Stomach smooth muscle (tissue), 2 donors: ENCODE data around the gene AK8.

Experiments used
- H3K27ac ChIP-seq: one replicate; pipeline ENCODE4 v1.7.0; 2013; ENCODE audit warnings: mild to moderate bottlenecking, low read length, inconsistent platforms
- H3K27me3 ChIP-seq, 2 donors: one replicate each; pipeline ENCODE4 v1.7.0; 2013; ENCODE audit warnings: low read length in 2 of 2; ENCODE audit not compliant: insufficient read depth in 2 of 2, control insufficient read depth in 1 of 2
- H3K36me3 ChIP-seq, 2 donors: one replicate each; pipeline ENCODE4 v1.7.0; 2013; ENCODE audit warnings: low read length in 2 of 2; ENCODE audit not compliant: control insufficient read depth in 2 of 2, insufficient read depth in 2 of 2
- H3K4me1 ChIP-seq: one replicate; pipeline ENCODE4 v1.7.0; 2013; ENCODE audit warnings: low read length; ENCODE audit not compliant: control insufficient read depth, insufficient read depth
- H3K4me3 ChIP-seq, 2 donors: one replicate each; pipeline ENCODE4 v1.7.0; 2013; ENCODE audit warnings: low read length in 2 of 2
- H3K9ac ChIP-seq, 2 donors: one replicate each; pipeline ENCODE4 v1.7.0; 2013; ENCODE audit warnings: low read length in 2 of 2, mild to moderate bottlenecking in 1 of 2
- H3K9me3 ChIP-seq, 2 donors: one replicate each; pipeline ENCODE4 v1.7.0; 2013; ENCODE audit warnings: low read length in 2 of 2; ENCODE audit not compliant: control insufficient read depth in 2 of 2
- donor health status: healthy.
- donor health status: Pancreatic carcinoma.

Gene AK8

DNA sequence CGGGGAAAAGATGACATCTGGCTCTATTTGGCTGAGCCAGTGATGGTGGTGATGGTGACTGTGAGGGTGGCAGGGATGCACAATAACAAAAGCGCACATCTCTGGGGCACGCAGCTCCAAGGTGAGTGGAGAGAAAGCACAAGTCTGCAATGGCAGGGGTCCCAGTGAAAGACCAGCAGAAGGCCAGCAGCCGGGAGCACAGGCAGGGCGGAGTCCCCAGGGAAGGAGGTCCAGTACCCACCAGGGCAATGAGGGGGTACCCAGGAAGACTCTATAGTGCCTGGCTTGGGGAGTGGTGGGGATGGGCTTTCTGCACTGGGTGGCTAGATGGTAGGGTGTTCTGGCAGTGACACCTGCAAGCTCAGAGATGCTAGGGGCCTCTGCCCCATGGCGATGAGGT, 69.4 kb downstream of the AK8 start:
- no peak overlapping the region for H3K4me3 ChIP-seq
- no peaks in the 10 kb centered on the region for H3K36me3 ChIP-seq
- H3K9ac ChIP-seq = no peak overlapping the region
- H3K9me3 ChIP-seq = no peaks in the 10 kb centered on the region
- no peaks in the 10 kb centered on the region for H3K27me3 ChIP-seq
- H3K27ac ChIP-seq = no peak overlapping the region
- H3K4me1 ChIP-seq = no peaks in the 10 kb centered on the region

GRCh38 chr9:132806723-132807421, 71.2 kb downstream of the AK8 start:
- Histone ChIP-seq H3K9ac (no peak overlapping the region), H3K4me1 (no peaks in the 10 kb centered on the region), H3K36me3 (no peaks in the 10 kb centered on the region), H3K27ac (no peak overlapping the region), H3K27me3 (no peaks in the 10 kb centered on the region), H3K9me3 (no peaks in the 10 kb centered on the region), H3K4me3 (no peak overlapping the region)

GRCh38 chr9:132806306-132806705, 71.8 kb downstream of the AK8 start:
- Histone ChIP-seq H3K4me1 (no peaks in the 10 kb centered on the region), H3K36me3 (no peaks in the 10 kb centered on the region), H3K9me3 (no peaks in the 10 kb centered on the region), H3K27ac (no peak overlapping the region), H3K4me3 (no peak overlapping the region), H3K27me3 (no peaks in the 10 kb centered on the region), H3K9ac (no peak overlapping the region)

- peaks cover 5% of the 10 kb centered on the region for H3K4me1 ChIP-seq
- H3K9ac ChIP-seq = no peak overlapping the region
- H3K27ac ChIP-seq = no peak overlapping the region
Observed at GRCh38 chr9:132804576-132805295, 73.3 kb downstream of the AK8 start.

GRCh38 chr9:132802121-132802795, 75.8 kb downstream of the AK8 start:
- Histone ChIP-seq H3K4me1 (peaks cover 9% of the 10 kb centered on the region), H3K27me3 (peaks cover 2 to 3% of the 10 kb centered on the region in 2 donors), H3K27ac (no peak overlapping the region), H3K36me3 (no peaks in the 10 kb centered on the region), H3K4me3 (no peak overlapping the region), H3K9ac (no peak overlapping the region), H3K9me3 (no peaks in the 10 kb centered on the region)

More at GRCh38 chr9:132804576-132805295, 73.3 kb downstream of the AK8 start:
- Histone ChIP-seq H3K27me3 (no peaks in the 10 kb centered on the region), H3K4me3 (no peak overlapping the region), H3K36me3 (no peaks in the 10 kb centered on the region), H3K9me3 (no peaks in the 10 kb centered on the region)

DNA sequence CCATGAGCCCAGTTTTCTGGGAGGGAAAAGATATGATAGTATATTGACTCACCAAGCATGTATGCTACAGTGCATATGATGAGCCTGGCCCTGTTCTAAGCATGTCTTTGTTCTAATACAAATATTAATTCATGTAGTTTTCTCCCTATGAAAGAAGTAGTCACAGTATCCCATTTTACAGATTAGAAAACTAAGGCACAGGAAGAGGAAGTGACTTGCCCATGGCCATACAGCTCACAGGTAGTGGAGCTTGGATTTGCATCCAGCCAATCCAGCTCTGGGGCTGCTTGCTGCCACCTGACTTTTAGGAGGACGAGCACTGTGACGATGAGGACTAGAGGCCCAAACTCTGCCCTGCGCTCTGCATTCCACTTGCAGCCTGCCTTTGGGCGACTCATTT, 76.4 kb downstream of the AK8 start:
- Histone ChIP-seq H3K9me3 (no peaks in the 10 kb centered on the region), H3K27me3 (peaks cover 2 to 3% of the 10 kb centered on the region in 2 donors), H3K9ac (peak overlapping the region in 1 of 2 donors; percentile 13), H3K4me3 (no peak overlapping the region), H3K36me3 (no peaks in the 10 kb centered on the region), H3K4me1 (peaks cover 9% of the 10 kb centered on the region), H3K27ac (no peak overlapping the region)

DNA sequence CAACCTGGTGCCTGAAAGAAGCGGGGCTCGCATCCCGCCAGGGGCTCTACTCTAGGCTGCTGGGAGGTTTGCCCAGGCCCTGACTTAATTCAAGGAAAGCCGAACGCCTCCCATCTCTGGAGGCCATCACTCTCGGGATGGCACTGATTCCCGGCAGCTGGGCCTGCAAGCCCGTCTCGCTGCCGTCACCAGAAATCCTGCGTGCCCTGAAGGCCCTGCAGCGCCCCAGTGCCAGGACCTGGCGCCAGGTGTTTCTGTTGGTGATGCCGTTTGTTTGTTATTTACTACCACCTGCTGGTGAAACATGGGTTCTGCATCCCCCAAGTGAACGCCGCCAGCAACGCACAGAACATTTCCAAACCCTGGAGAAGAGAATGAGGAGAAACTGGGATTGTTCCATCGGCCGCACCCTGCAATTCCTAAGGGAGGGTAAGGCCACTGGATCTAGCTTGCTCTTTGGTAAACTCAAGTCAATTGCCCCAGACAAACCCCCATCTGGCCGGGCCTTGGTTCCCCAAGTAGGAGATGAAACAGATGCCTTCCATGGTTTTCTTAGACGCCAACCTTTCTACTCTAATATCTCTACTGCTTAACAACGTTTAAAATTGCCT, 77.9 kb downstream of the AK8 start:
- H3K9me3 ChIP-seq = no peaks in the 10 kb centered on the region
- H3K36me3 ChIP-seq = no peaks in the 10 kb centered on the region
- H3K4me3 ChIP-seq = peak overlapping the region in 1 of 2 donors; percentile 40
- peak overlapping the region in 1 of 2 donors; percentile 36 for H3K9ac ChIP-seq
- H3K27ac ChIP-seq = no peak overlapping the region
- peaks cover 3 to 5% of the 10 kb centered on the region in 2 donors for H3K27me3 ChIP-seq
- peaks cover 9% of the 10 kb centered on the region for H3K4me1 ChIP-seq

DNA sequence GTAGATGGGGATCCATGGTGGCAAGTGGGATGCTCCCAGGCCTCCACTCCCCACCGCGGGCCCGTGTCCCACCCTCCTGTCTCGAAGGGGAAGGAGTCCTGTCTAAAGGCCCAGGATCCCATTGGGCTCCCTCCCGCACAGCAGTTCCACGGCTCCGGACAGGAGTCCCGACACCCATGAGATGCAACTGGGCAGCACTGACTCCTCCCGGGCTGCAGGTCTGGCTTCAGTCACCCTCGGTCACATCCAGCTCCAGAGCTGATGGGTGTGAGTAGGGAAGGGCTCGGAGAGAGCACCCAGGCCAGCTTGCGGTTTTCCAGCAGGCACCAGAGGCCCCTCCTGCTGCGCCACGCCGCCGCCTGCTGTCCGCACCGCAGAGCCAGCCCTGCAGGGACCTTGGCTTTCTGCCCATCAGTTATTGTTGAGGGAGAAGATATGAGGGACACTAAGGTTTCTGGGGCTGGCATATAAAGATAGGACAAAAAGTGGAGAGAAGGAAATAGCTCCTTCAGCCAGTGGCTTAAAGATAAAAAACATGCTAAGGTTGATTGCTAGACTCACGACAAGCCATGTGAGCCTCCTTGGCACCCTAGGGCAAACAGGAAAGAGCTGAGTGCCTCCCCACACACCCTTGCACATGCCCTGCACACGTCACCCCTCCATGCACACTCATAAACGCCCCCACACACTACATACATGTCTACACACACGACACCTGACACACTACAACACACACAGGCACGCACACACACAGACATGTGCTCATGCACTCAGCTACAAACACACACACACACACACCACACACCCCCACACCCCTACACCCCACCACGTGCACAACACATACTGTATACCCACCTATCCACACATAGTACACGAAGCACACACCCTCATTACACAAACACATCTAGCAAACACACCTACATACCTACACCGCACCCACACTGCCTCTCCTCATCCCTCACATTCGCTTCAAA, 79.0 kb downstream of the AK8 start:
- Histone ChIP-seq H3K27ac (no peak overlapping the region), H3K27me3 (peaks cover 3 to 8% of the 10 kb centered on the region in 2 donors), H3K9me3 (no peaks in the 10 kb centered on the region), H3K9ac (no peak overlapping the region), H3K36me3 (no peaks in the 10 kb centered on the region), H3K4me3 (no peak overlapping the region), H3K4me1 (peaks cover 9% of the 10 kb centered on the region)

DNA sequence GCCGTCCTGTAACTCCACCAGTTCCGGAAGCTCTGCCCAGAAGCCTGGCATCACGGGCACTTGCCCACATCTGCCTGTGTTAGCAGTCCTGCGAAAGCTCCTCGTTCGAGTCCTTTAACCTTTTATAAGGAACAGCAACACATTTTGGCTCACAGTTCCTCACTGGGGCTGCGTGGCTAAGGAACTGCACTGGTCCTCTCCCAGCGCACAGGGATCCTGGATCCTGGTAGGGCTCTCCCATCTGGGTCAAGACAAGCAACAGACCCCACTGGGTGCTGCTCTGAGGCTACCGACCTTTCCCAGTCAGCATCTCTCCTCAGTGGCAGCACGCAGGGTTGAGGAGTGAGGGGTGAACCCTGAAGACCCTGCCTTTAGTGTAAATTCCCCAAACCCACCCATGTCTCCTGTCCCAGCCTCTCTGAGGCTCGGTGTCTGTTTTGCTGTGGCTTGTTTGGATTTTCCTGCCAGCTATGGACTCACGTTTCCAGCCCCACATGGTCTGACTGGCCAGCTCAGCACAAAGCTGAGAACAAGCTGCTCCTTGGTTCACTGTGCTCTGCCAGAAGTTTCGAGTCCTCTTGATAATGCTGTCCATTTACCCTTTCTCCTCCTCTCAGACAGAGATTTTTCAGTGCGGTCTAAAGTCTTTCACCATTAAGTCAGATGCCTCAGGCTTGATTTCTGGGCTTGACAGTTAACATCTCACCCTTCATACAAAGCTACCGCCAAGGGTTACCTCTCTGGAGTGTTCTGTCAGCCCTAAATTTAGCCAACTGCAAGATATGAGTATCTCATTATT, 80.0 kb downstream of the AK8 start:
- Histone ChIP-seq H3K4me3 (no peak overlapping the region), H3K27ac (no peak overlapping the region), H3K27me3 (peaks cover 3 to 8% of the 10 kb centered on the region in 2 donors), H3K36me3 (no peaks in the 10 kb centered on the region), H3K9ac (no peak overlapping the region), H3K4me1 (peaks cover 9% of the 10 kb centered on the region), H3K9me3 (no peaks in the 10 kb centered on the region)
